H1 (cell line): Measurements from ENCODE around the gene NAA11. TPM values are rescaled to one million over a fixed set of nuclear protein-coding genes. Genes with fewer than 3 reads are reported as not detected.

Experiments used
- ATF2 ChIP-seq: IDR thresholded peaks from 2 replicates; pipeline ENCODE4 v1.6.1; 2012; ENCODE audit warnings: low read length, inconsistent platforms
- FOSL1 ChIP-seq: IDR thresholded peaks from 2 replicates; pipeline ENCODE4 v1.6.1; 2011; ENCODE audit warnings: mild to moderate bottlenecking, low read depth, low read length, moderate library complexity; ENCODE audit not compliant: insufficient read depth
- MAFK ChIP-seq: IDR thresholded peaks from 2 replicates; pipeline ENCODE4 v1.6.1; 2012; ENCODE audit warnings: low read depth, mild to moderate bottlenecking, improper control_type of control experiment, low read length
- TAF7 ChIP-seq: optimal IDR thresholded peaks from 2 replicates; pipeline ENCODE3; 2011; ENCODE audit warnings: low read depth, mild to moderate bottlenecking, inconsistent platforms, low read length, moderate library complexity, borderline replicate concordance
- YY1 ChIP-seq: IDR thresholded peaks from 2 replicates; pipeline ENCODE4 v1.6.1; 2011; ENCODE audit warnings: low read depth, mild to moderate bottlenecking, low read length
- polyA plus RNA-seq, 7 experiments: library from polyadenylated mRNA; depleted of rRNA in 3 of 7; stranded (reverse) in 5 of 7; unstranded in 2 of 7; fragments of >200 nt in 5 of 7; fragments of 200-250 nt in 2 of 7; gene quantifications; 1 replicate in 5 of 7; 2 replicates in 1 of 7; 4 replicates in 1 of 7; pipeline versions ENCODE4 v1.2.1 to v1.2.3, GENCODE V29; 2011 to 2013; ENCODE audit warnings: missing spikeins in 2 of 7, mixed read lengths in 2 of 7
- total RNA-seq: library from RNA; stranded (reverse); fragmentation: NEBNext Ultra II Directional; extraction: Animal tissue kit (Norgen Biotek cat#: 25700); gene quantifications from 2 replicates; pipeline ENCODE4 v1.2.1, GENCODE V29; 2021

NAA11 gene
- total and polyA plus RNA-seq, 2 of the 8 experiments (the other 6 are each of a cell fraction or from before 2014, with no cell fraction given): not detected

DNA sequence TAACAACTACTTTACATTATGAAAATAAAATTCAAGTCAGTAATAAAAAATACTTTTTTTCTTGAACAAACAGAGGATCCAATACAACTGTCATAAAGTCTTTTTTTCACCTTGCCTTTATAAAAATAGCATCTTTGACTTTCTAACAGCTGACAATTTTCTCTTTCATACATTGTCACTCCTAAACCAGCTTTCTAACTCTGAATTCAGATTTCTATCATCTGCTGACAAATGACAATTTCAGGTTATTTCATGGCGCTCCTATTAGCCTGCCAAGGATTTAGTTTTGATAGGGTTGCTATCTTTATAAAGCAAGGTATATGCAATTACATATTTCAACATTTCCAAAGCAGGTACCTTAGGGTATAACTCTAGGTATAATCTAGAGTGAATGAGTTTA, 14.6 kb downstream of the NAA11 start (continued):
- TF ChIP-seq ATF2 (no peak), FOSL1 (no peak), TAF7 (no peak), MAFK (no peak), YY1 (no peak)
